Kidney glomerular epithelial cell (primary cell): ENCODE data around the gene NME8.
"Not testable (repeated sequence)": the region's sequence is repeated elsewhere in the genome, so short reads cannot be mapped to it uniquely, and the experiment has no call there.

Source experiments
- DNase-seq: peaks from one replicate; lab custom pipeline; 2025; lab: John Stamatoyannopoulos, UW

The NME8 gene, protein sequence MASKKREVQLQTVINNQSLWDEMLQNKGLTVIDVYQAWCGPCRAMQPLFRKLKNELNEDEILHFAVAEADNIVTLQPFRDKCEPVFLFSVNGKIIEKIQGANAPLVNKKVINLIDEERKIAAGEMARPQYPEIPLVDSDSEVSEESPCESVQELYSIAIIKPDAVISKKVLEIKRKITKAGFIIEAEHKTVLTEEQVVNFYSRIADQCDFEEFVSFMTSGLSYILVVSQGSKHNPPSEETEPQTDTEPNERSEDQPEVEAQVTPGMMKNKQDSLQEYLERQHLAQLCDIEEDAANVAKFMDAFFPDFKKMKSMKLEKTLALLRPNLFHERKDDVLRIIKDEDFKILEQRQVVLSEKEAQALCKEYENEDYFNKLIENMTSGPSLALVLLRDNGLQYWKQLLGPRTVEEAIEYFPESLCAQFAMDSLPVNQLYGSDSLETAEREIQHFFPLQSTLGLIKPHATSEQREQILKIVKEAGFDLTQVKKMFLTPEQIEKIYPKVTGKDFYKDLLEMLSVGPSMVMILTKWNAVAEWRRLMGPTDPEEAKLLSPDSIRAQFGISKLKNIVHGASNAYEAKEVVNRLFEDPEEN

DNA sequence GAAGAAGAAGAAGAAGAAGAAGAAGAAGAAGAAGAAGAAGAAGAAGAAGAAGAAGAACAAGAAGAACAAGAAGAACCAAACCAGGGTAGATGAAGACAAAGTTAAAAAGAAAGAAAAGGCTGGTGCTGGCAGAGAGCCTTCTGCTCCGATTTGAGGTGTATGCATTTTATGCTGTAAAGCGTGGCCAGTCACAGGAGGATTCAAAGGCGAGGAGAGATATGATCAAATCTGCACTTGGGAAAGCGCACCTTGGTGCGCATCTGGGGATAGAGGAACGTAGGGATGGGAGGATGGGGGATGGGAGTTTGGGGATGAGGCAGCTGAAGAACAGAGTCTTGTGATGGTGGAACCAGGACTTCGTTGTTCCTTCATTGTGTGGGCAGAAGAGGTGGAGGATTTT lies at the start of gene NME8:
Gene NME8, plus strand, starts transcription at position 301 of the 400 bp plus-strand sequence. CDS start 1,670 bp downstream, outside the sequence.
- no peak for DNase-seq

GRCh38 chr7:37806152-37806551 lies 42.2 kb upstream of the NME8 start:
- no peak for DNase-seq

GRCh38 chr7:37812161-37812580 lies 36.2 kb upstream of the NME8 start:
- DNase-seq, result not testable (repeated sequence)

- no peak for DNase-seq
These were observed 32.6 kb upstream of the NME8 start for GRCh38 chr7:37815671-37816371.

- no peak for DNase-seq
These were observed 31.3 kb upstream of the NME8 start for GRCh38 chr7:37816922-37817590.

- no peak for DNase-seq
These were observed 30.8 kb upstream of the NME8 start for GRCh38 chr7:37817591-37817960.

- DNase-seq, result no peak
These were observed 30.2 kb upstream of the NME8 start for GRCh38 chr7:37817996-37818720.

GRCh38 chr7:37820708-37821468 lies 27.5 kb upstream of the NME8 start:
- DNase-seq, result no peak

- no peak for DNase-seq
These were observed 25.5 kb upstream of the NME8 start for GRCh38 chr7:37822946-37823345.

DNA sequence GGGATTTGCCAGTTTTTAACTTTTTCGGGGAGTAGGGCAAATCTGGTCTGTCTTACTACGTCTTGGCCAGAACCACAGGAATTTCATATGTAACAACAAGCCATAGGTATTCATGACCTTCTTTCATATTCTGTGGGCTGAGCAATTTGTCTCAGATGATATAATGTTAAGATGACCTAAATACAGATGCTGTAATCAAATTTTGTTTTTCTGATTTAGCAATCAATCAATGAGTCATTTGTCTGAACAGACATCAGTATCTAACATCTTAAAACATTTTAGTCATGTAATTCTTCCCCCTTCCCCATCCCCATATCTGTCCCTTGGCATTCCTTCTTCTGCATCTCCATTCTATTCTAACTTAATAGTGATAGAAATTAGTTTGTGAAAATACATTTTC lies 24.8 kb upstream of the NME8 start:
- DNase-seq, result no peak

- no peak for DNase-seq
These were observed 23.4 kb upstream of the NME8 start for GRCh38 chr7:37825038-37825437.

DNA sequence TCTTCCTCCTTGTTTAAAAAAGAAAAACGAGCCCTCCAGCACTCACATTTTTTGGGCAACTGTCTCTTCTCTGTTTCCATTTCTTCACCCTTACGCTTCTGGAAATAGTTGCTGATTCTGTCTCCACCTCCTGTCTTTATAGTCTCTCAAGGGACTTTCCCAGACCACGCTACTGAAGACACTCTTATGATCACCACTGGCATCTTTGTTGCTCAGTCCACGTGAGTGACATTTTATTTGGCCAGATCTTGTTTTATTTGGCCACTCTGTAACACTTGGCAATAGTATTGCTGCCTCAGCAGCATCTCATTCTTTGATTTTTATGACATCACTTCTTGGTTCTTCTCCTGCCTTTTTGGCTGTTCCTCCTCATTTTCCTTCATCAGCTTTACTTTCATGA lies 21.6 kb upstream of the NME8 start:
- no peak for DNase-seq

DNA sequence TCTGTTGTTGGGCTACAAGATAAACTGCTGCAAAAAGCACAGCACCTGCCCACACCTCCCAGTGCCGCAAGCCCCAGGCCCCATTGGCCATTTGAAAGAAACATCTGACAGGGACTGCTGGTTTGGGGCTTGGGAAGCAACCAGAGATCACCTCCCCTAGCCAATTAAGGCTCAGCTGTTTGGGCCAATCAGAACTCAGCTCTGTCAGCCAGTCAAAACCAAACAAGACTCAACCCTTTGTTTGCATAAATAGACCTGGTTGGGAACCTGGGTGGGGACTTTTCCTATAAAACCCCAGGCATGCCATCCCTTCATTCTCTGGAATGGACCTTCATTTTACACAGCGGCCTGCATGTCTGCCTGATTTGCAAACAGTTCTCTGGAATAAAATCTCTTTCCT lies 17.2 kb upstream of the NME8 start:
- DNase-seq, result no peak

GRCh38 chr7:37832194-37832593 lies 16.2 kb upstream of the NME8 start:
- DNase-seq, result peak; percentile 22

DNA sequence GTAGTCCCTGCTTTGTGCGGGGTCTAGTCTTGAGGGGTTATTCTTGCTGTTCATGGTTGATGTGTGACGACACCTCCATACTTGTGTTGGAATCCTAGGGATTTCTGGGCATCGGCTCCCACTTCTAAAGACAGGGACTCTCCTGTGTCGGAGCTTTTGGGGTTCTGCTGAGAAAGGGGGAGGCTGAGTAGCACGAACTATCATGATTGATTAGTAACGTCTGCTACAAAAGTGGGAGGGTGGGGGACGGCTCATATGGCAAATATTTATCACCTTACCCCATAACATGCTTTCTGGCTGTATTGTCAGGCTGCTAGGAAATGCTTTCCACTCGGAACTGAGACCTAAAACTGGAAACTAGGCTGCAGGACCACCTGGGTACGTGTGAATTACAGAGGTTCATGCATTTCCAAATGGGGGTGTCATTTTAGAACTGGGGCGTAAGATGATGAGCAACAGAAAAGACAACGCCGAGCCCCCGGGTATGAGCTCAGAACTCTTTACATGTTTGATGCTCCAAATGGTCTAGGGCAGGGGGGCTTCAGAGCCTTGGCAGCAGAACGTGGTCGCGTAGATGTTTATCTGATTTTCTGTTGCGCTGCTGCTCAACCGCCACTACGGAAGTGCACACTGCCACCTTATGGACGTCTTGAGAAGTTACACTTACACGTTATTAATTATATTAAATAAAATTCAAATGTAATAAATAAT lies 15.1 kb upstream of the NME8 start:
- no peak for DNase-seq

- DNase-seq, result no peak
These were observed 14.6 kb upstream of the NME8 start for GRCh38 chr7:37833818-37834146.

- no peak for DNase-seq
These were observed 5.1 kb downstream of the NME8 start for GRCh38 chr7:37853468-37853867.

DNA sequence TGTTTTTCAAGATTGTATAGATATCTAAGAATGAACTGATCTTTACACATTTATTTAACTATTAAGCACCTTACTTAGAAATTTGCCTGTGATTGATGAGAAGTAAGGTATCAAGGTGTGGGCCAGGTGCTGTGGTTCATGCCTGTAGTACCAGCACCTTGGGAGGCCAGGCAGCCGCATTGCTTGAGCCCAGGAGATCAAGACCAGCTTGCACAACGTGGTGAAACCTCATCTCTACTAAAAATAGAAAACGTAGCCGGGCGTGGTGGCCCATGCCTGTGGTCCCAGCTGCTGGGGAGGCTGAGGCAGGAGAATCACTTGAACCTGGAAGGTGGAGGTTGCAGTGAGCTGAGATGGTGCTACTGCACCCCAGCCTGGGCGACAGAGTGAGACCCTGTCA lies 33.7 kb downstream of the NME8 start:
- no peak for DNase-seq

GRCh38 chr7:37893359-37893758 lies 45.0 kb downstream of the NME8 start:
- no peak for DNase-seq

- DNase-seq, result no peak
These were observed 46.3 kb downstream of the NME8 start for GRCh38 chr7:37894671-37895070.
